ENCODE data around the gene ETS2. TPM values are rescaled to one million over a fixed set of nuclear protein-coding genes. Genes with fewer than 3 reads are reported as not detected.

ETS2 gene
- total and polyA plus RNA-seq, 12 donors: 26.2 to 81.5 (median 43.8) TPM

GRCh38 chr21:38815060-38815405 lies 9.3 kb downstream of the ETS2 start:
- intact Hi-C loops (cut with DNase I): no loop called here
- H3K27ac ChIP-seq: peak overlapping the region in 2 of 10 donors; percentile 16 to 60
- no peak for DNase-seq
- 94 to 96% methylated on average over 2 of the region's 2 CpGs for WGBS, 2 donors
- no peaks in the 10 kb centered on the region for H3K9me3 ChIP-seq
- peaks cover 9 to 98% (median 79%) of the 10 kb centered on the region in 9 donors for H3K36me3 ChIP-seq
- H3K27me3 ChIP-seq: no peaks in the 10 kb centered on the region
- no peak for ATAC-seq
- no peak for TF ChIP-seq CTCF (IDR thresholded peaks at IDR 0.05)
- H3K4me3 ChIP-seq: no peak overlapping the region
- peaks cover 0 to 82% (median 41%) of the 10 kb centered on the region in 9 donors for H3K4me1 ChIP-seq

- ATAC-seq (no peak), DNase-seq (no peak)
- H3K9me3 ChIP-seq: no peaks in the 10 kb centered on the region
- H3K36me3 ChIP-seq: peaks cover 11 to 98% (median 94%) of the 10 kb centered on the region in 9 donors
- TF ChIP-seq CTCF (IDR thresholded peaks at IDR 0.05): no peak
- peaks cover 0 to 82% (median 38%) of the 10 kb centered on the region in 9 donors for H3K4me1 ChIP-seq
- intact Hi-C loops (cut with DNase I): no loop called here
- no peak overlapping the region for H3K4me3 ChIP-seq
- H3K27ac ChIP-seq: peak overlapping the region in 1 of 10 donors; percentile 27
- WGBS, 2 donors: 86 to 89% methylated on average over 10 of the region's 10 CpGs
- H3K27me3 ChIP-seq: no peaks in the 10 kb centered on the region
Measured at GRCh38 chr21:38816400-38816977, 10.8 kb downstream of the ETS2 start.

GRCh38 chr21:38817371-38818324 lies 11.9 kb downstream of the ETS2 start:
- Histone ChIP-seq H3K4me1 (peaks cover 0 to 82% (median 40%) of the 10 kb centered on the region in 9 donors), H3K4me3 (no peak overlapping the region), H3K36me3 (peaks cover 11 to 98% (median 96%) of the 10 kb centered on the region in 9 donors), H3K27me3 (no peaks in the 10 kb centered on the region), H3K9me3 (no peaks in the 10 kb centered on the region), H3K27ac (peak overlapping the region in 1 of 10 donors; percentile 27)
- intact Hi-C loops (cut with DNase I): no loop called here
- no peak for DNase-seq
- WGBS, 2 donors: 91 to 94% methylated on average over 14 of the region's 14 CpGs
- peak in 2 of 8 donors; percentile 21 to 49 for ATAC-seq
- no peak for TF ChIP-seq CTCF (IDR thresholded peaks at IDR 0.05)

GRCh38 chr21:38818325-38818723 lies 12.6 kb downstream of the ETS2 start:
- ATAC-seq (peak in 2 of 8 donors; percentile 5 to 11), DNase-seq (no peak)
- no peaks in the 10 kb centered on the region for H3K9me3 ChIP-seq
- WGBS, 2 donors: 92 to 93% methylated on average over 11 of the region's 11 CpGs
- TF ChIP-seq CTCF (IDR thresholded peaks at IDR 0.05): no peak
- peaks cover 11 to 98% (median 96%) of the 10 kb centered on the region in 9 donors for H3K36me3 ChIP-seq
- no peaks in the 10 kb centered on the region for H3K27me3 ChIP-seq
- H3K4me3 ChIP-seq: no peak overlapping the region
- intact Hi-C loops (cut with DNase I): no loop called here
- peaks cover 0 to 82% (median 40%) of the 10 kb centered on the region in 9 donors for H3K4me1 ChIP-seq
- peak overlapping the region in 1 of 10 donors; percentile 27 for H3K27ac ChIP-seq
